ENCODE measurements around the gene ARHGAP6. TPM values are rescaled to one million over a fixed set of nuclear protein-coding genes. Genes with fewer than 3 reads are reported as not detected.

ARHGAP6 gene
- total and polyA plus RNA-seq, 4 donors, result 6.0 to 18.2 (median 12.3) TPM

GRCh38 chrX:11540532-11541377, 125.0 kb downstream of the ARHGAP6 start:
- Histone ChIP-seq H3K4me1 (ENCODE audit: control insufficient read depth in 5 of 5, insufficient read depth in 5 of 5, low read length in 5 of 5) (peaks cover 0 to 6% (median 0%) of the 10 kb centered on the region in 5 donors), H3K9me3 (ENCODE audit: control insufficient read depth in 4 of 4, insufficient read depth in 3 of 4, low read length in 3 of 4) (no peaks in the 10 kb centered on the region), H3K36me3 (ENCODE audit: control insufficient read depth in 4 of 4, insufficient read depth in 4 of 4, low read length in 4 of 4) (no peaks in the 10 kb centered on the region), H3K27ac (ENCODE audit: low read depth in 1 of 2, low read length in 1 of 2) (peak overlapping the region in 1 of 2 donors; percentile 52), H3K27me3 (ENCODE audit: control insufficient read depth in 3 of 3, insufficient read depth in 3 of 3, low read length in 2 of 3) (peaks cover 0 to 8% (median 3%) of the 10 kb centered on the region in 3 donors), H3K9ac (ENCODE audit: insufficient read depth in 1 of 2, low read length in 2 of 2) (no peak overlapping the region), H3K4me3 (no peak overlapping the region)
- 68 to 84% methylated on average over 4 of the region's 4 CpGs for WGBS, 2 donors
- no peak for TF ChIP-seq CTCF (IDR thresholded peaks at IDR 0.05; ENCODE audit: control extremely low read depth, extremely low read depth)
- ATAC-seq (ENCODE audit: insufficient read depth, low FRiP score) (peak; percentile 19), DNase-seq (peak; percentile 77 to 92 (median 84))

- no peak for TF ChIP-seq CTCF (IDR thresholded peaks at IDR 0.05; ENCODE audit: control extremely low read depth, extremely low read depth)
Measured at GRCh38 chrX:11537141-11537540, 128.6 kb downstream of the ARHGAP6 start.

GRCh38 chrX:11535156-11535919, 130.4 kb downstream of the ARHGAP6 start:
- no peak for TF ChIP-seq CTCF (IDR thresholded peaks at IDR 0.05; ENCODE audit: control extremely low read depth, extremely low read depth)
- Histone ChIP-seq H3K9ac (ENCODE audit: insufficient read depth in 1 of 2, low read length in 2 of 2) (no peak overlapping the region), H3K4me3 (no peak overlapping the region), H3K27me3 (ENCODE audit: control insufficient read depth in 3 of 3, insufficient read depth in 3 of 3, low read length in 2 of 3) (peaks cover 0 to 5% (median 3%) of the 10 kb centered on the region in 3 donors), H3K9me3 (ENCODE audit: control insufficient read depth in 4 of 4, insufficient read depth in 3 of 4, low read length in 3 of 4) (no peaks in the 10 kb centered on the region), H3K4me1 (ENCODE audit: control insufficient read depth in 5 of 5, insufficient read depth in 5 of 5, low read length in 5 of 5) (peaks cover 0 to 5% (median 0%) of the 10 kb centered on the region in 5 donors), H3K36me3 (ENCODE audit: control insufficient read depth in 4 of 4, insufficient read depth in 4 of 4, low read length in 4 of 4) (no peaks in the 10 kb centered on the region), H3K27ac (ENCODE audit: low read depth in 1 of 2, low read length in 1 of 2) (no peak overlapping the region)
- no peak for ATAC-seq (ENCODE audit: insufficient read depth, low FRiP score)
- WGBS, 2 donors, result 77 to 88% methylated on average over 5 of the region's 5 CpGs
- no peak for DNase-seq

More at GRCh38 chrX:11537141-11537540, 128.6 kb downstream of the ARHGAP6 start:
- H3K4me1 ChIP-seq (ENCODE audit: control insufficient read depth in 5 of 5, insufficient read depth in 5 of 5, low read length in 5 of 5), result peaks cover 0 to 6% (median 0%) of the 10 kb centered on the region in 5 donors
- DNase-seq (no peak), ATAC-seq (ENCODE audit: insufficient read depth, low FRiP score) (no peak)
- no peak overlapping the region for H3K27ac ChIP-seq (ENCODE audit: low read depth in 1 of 2, low read length in 1 of 2)
- H3K27me3 ChIP-seq (ENCODE audit: control insufficient read depth in 3 of 3, insufficient read depth in 3 of 3, low read length in 2 of 3), result peaks cover 0 to 3% (median 3%) of the 10 kb centered on the region in 3 donors
- no peaks in the 10 kb centered on the region for H3K9me3 ChIP-seq (ENCODE audit: control insufficient read depth in 4 of 4, insufficient read depth in 3 of 4, low read length in 3 of 4)
- no peaks in the 10 kb centered on the region for H3K36me3 ChIP-seq (ENCODE audit: control insufficient read depth in 4 of 4, insufficient read depth in 4 of 4, low read length in 4 of 4)
- no peak overlapping the region for H3K4me3 ChIP-seq
- H3K9ac ChIP-seq (ENCODE audit: insufficient read depth in 1 of 2, low read length in 2 of 2), result no peak overlapping the region
- WGBS, 2 donors, result 41 to 44% methylated on average over 5 of the region's 5 CpGs

Data from lung (tissue), 12 donors.